NCI-H1105 treated with DMSO at 0.1 percent for 48 hours (cell line): ENCODE measurements around the gene IQSEC1.

Experiments used
- DNase-seq: peaks from one replicate; lab custom pipeline; 2025; lab: John Stamatoyannopoulos, UW

IQSEC1 gene

GRCh38 chr3:13028010-13028821, 45.0 kb downstream of the IQSEC1 start:
- no peak for DNase-seq

GRCh38 chr3:13027154-13027553, 46.1 kb downstream of the IQSEC1 start:
- no peak for DNase-seq

- no peak for DNase-seq
Measured at GRCh38 chr3:13026534-13026933, 46.7 kb downstream of the IQSEC1 start.

GRCh38 chr3:13025778-13026518, 47.3 kb downstream of the IQSEC1 start:
- no peak for DNase-seq

GRCh38 chr3:13025090-13025489, 48.1 kb downstream of the IQSEC1 start:
- DNase-seq = no peak

- DNase-seq = no peak
Measured at GRCh38 chr3:13024765-13025065, 48.5 kb downstream of the IQSEC1 start.

GRCh38 chr3:13023971-13024764, 49.1 kb downstream of the IQSEC1 start:
- no peak for DNase-seq

GRCh38 chr3:13023235-13023970, 49.8 kb downstream of the IQSEC1 start:
- no peak for DNase-seq

- DNase-seq = no peak
Measured at GRCh38 chr3:13022348-13023234, 50.6 kb downstream of the IQSEC1 start.

- no peak for DNase-seq
Measured at GRCh38 chr3:13021141-13022114, 51.8 kb downstream of the IQSEC1 start.

- no peak for DNase-seq
Measured at GRCh38 chr3:13020159-13020750, 53.0 kb downstream of the IQSEC1 start.

- no peak for DNase-seq
Measured at GRCh38 chr3:13019243-13020095, 53.8 kb downstream of the IQSEC1 start.

GRCh38 chr3:13018561-13019242, 54.5 kb downstream of the IQSEC1 start:
- DNase-seq = no peak

- no peak for DNase-seq
Measured at GRCh38 chr3:13018043-13018451, 55.2 kb downstream of the IQSEC1 start.

- no peak for DNase-seq
Measured at GRCh38 chr3:13017361-13018042, 55.7 kb downstream of the IQSEC1 start.

- no peak for DNase-seq
Measured at GRCh38 chr3:13016721-13017255, 56.4 kb downstream of the IQSEC1 start.
